ENCODE measurements around the gene PDE4D.

DNA sequence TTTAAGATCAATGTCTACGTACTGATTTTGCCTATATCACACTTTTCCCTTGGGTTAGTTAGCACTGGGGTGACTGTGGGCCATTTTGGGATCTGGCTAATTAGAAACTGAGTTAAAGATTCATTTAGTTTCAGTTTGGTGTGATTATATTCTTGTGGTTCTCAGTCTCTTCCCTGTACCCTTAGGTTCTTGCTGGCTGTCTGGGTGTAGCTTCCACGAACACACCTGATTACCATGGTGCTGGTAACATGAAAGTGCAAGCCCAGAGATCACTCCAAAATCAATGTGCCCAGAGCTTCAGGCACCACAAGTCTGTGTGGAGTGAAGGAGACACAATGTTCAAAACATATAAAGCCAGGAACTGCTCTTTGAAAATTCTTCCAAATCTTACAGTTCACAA lies 248.1 kb downstream of the PDE4D start:
- TF ChIP-seq ELF4 (IDR thresholded peaks at IDR 0.05) = no peak
- no peak for TF ChIP-seq LEF1 (IDR thresholded peaks at IDR 0.05; ENCODE audit: borderline replicate concordance)
- no peak for TF ChIP-seq FOXM1 (IDR thresholded peaks at IDR 0.05; ENCODE audit: borderline replicate concordance)
- no peak for TF ChIP-seq FOXA1 (IDR thresholded peaks at IDR 0.05)
- no peak for TF ChIP-seq HDGF (IDR thresholded peaks at IDR 0.05; ENCODE audit: borderline replicate concordance)
- TF ChIP-seq NFRKB (IDR thresholded peaks at IDR 0.05) = no peak
- no peak for TF ChIP-seq SP1 (IDR thresholded peaks at IDR 0.05)
- TF ChIP-seq TARDBP (IDR thresholded peaks at IDR 0.05) = no peak
- no peak for TF ChIP-seq FOXK2 (IDR thresholded peaks at IDR 0.05)
- TF ChIP-seq ZNF384 (IDR thresholded peaks at IDR 0.05) = no peak
- no peak for TF ChIP-seq BHLHE40 (IDR thresholded peaks at IDR 0.05; ENCODE audit: borderline replicate concordance)
- no peak for TF ChIP-seq SUZ12 (IDR thresholded peaks at IDR 0.05)

Data from HEK293T (cell line).